Keratinocyte (primary cell): ENCODE results near the gene WASF3. TPM values are rescaled to one million over a fixed set of nuclear protein-coding genes. Genes with fewer than 3 reads are reported as not detected.

Experiments used
- DNase-seq: peaks from one replicate; pipeline ENCODE4 v3.0.0-alpha.2; 2011; ENCODE audit warnings: low read depth, missing footprints, low spot score
- FAIRE-seq: peaks from 2 replicates; lab custom pipeline; 2011; peaks lifted over from hg19 to GRCh38; lab: Jason Lieb, UNC
- H2AFZ ChIP-seq: 2 replicates; pipeline ENCODE4 v1.6.0; 2012; ENCODE audit warnings: low read length, control low read depth, inconsistent platforms; ENCODE audit not compliant: control insufficient read depth
- H3K27ac ChIP-seq: 2 replicates; pipeline ENCODE4 v1.5.1; 2011; ENCODE audit warnings: low read length; ENCODE audit not compliant: control insufficient read depth, insufficient read depth
- H3K27me3 ChIP-seq: 3 replicates; pipeline ENCODE4 v1.6.0; 2011; ENCODE audit warnings: low read length; ENCODE audit not compliant: control insufficient read depth, insufficient read depth; ENCODE audit errors: extremely low read depth
- H3K36me3 ChIP-seq, 2 experiments: 2 replicates in 1 of 2; 3 replicates in 1 of 2; pipeline ENCODE4 v1.5.1; 2011; ENCODE audit warnings: low read length in 2 of 2, mild to moderate bottlenecking in 1 of 2; ENCODE audit not compliant: control insufficient read depth in 2 of 2, insufficient read depth in 2 of 2; ENCODE audit errors: extremely low read depth in 1 of 2
- H3K4me1 ChIP-seq: 3 replicates; pipeline ENCODE4 v1.5.1; 2011; ENCODE audit warnings: low read length; ENCODE audit not compliant: control insufficient read depth, insufficient read depth; ENCODE audit errors: extremely low read depth
- H3K4me2 ChIP-seq: 3 replicates; pipeline ENCODE4 v1.6.0; 2011; ENCODE audit warnings: low read depth, low read length; ENCODE audit not compliant: control insufficient read depth, insufficient read depth; ENCODE audit errors: extremely low read depth
- H3K4me3 ChIP-seq, 3 experiments: fragments of 200-600 bp in 1 of 3; sonication (generic) in 1 of 3; 2 replicates in 2 of 3; 3 replicates in 1 of 3; pipeline ENCODE4 v1.5.1; 2011 to 2016; ENCODE audit warnings: low read length in 3 of 3, mild to moderate bottlenecking in 3 of 3, control low read depth in 2 of 3, inconsistent platforms in 1 of 3, low read depth in 1 of 3, mixed read lengths in 1 of 3, mixed run types in 1 of 3, moderate library complexity in 1 of 3; ENCODE audit not compliant: control insufficient read depth in 2 of 3, insufficient read depth in 2 of 3; ENCODE audit errors: extremely low read depth in 1 of 3
- H3K79me2 ChIP-seq: 2 replicates; pipeline ENCODE4 v1.6.0; 2012; ENCODE audit warnings: low read length; ENCODE audit not compliant: control insufficient read depth, insufficient read depth
- H3K9ac ChIP-seq: 3 replicates; pipeline ENCODE4 v1.6.0; 2011; ENCODE audit warnings: low read length; ENCODE audit not compliant: control insufficient read depth, insufficient read depth; ENCODE audit errors: extremely low read depth
- H3K9me1 ChIP-seq: 3 replicates; pipeline ENCODE4 v1.6.0; 2011; ENCODE audit warnings: low read length; ENCODE audit not compliant: control insufficient read depth, insufficient read depth; ENCODE audit errors: extremely low read depth
- H3K9me3 ChIP-seq: 2 replicates; pipeline ENCODE4 v1.5.1; 2012; ENCODE audit warnings: low read depth, low read length; ENCODE audit not compliant: control insufficient read depth
- H4K20me1 ChIP-seq: 3 replicates; pipeline ENCODE4 v1.6.0; 2011; ENCODE audit warnings: low read length; ENCODE audit not compliant: control insufficient read depth, insufficient read depth; ENCODE audit errors: extremely low read depth
- CTCF ChIP-seq, 3 experiments: IDR thresholded peaks in 1 of 3; conservative IDR thresholded peaks in 1 of 3; optimal IDR thresholded peaks in 1 of 3; 2 replicates in 2 of 3; 3 replicates in 1 of 3; pipeline versions ENCODE3 to v1.5.1; 2011; ENCODE audit warnings: low read length in 3 of 3, mild to moderate bottlenecking in 3 of 3, moderate library complexity in 2 of 3, control low read depth in 1 of 3, inconsistent platforms in 1 of 3; ENCODE audit not compliant: insufficient read depth in 2 of 3; ENCODE audit errors: extremely low read depth in 1 of 3
- EZH2 ChIP-seq: IDR thresholded peaks from one replicate; pipeline ENCODE4 v1.6.1; 2012; ENCODE audit warnings: inconsistent platforms, mild to moderate bottlenecking, low read length, moderate library complexity
- dilution Hi-C: fragments of 300-500 bp; cut with MboI; formaldehyde crosslinking; loops from one replicate; pipeline ENCODE4 v1.7.0; 2020; ENCODE audit warnings: low sequenced_read_pairs; ENCODE audit not compliant: extremely low pct_ligation_motif_present
- polyA plus RNA-seq, 5 experiments: library from polyadenylated mRNA; depleted of rRNA in 3 of 5; stranded (reverse) in 3 of 5; stranded (forward) in 1 of 5; unstranded in 1 of 5; fragments of >200 nt; gene quantifications; 1 replicate in 1 of 5; 2 replicates in 3 of 5; 3 replicates in 1 of 5; pipeline versions ENCODE4 v1.2.1 to v1.2.3, GENCODE V29; 2011 to 2012; ENCODE audit warnings: missing spikeins in 2 of 5, low read depth in 1 of 5, low replicate concordance in 1 of 5

The WASF3 gene
- polyA plus RNA-seq, 1 donor (not counting 4 experiments of a cell fraction or from before 2014, with no cell fraction given): 6.3 TPM

GRCh38 chr13:26529441-26529840, 28.0 kb upstream of the WASF3 start:
- H3K36me3 ChIP-seq: no peaks in the 10 kb centered on the region
- FAIRE-seq: no peak
- dilution Hi-C loops: no loop called here

GRCh38 chr13:26531742-26532141, 25.7 kb upstream of the WASF3 start:
- Histone ChIP-seq H3K9ac (no peak overlapping the region), H3K27me3 (no peaks in the 10 kb centered on the region), H3K27ac (no peak overlapping the region), H3K79me2 (no peaks in the 10 kb centered on the region), H3K9me1 (no peaks in the 10 kb centered on the region), H3K4me1 (no peaks in the 10 kb centered on the region), H2AFZ (no peak overlapping the region), H4K20me1 (no peaks in the 10 kb centered on the region), H3K4me2 (no peak overlapping the region), H3K9me3 (no peaks in the 10 kb centered on the region), H3K4me3 (no peak overlapping the region), H3K36me3 (no peaks in the 10 kb centered on the region)
- dilution Hi-C loops: no loop called here
- FAIRE-seq (no peak), DNase-seq (no peak)
- no peak for TF ChIP-seq EZH2
- no peak for TF ChIP-seq CTCF (optimal IDR thresholded peaks at IDR 0.05 in 1 of 3, IDR thresholded peaks at IDR 0.05 in 1 of 3, conservative IDR thresholded peaks at IDR 0.05 in 1 of 3; ENCODE audit: extremely low read depth in 1 of 3, insufficient read depth in 2 of 3, low read length in 3 of 3)

More at GRCh38 chr13:26529441-26529840, 28.0 kb upstream of the WASF3 start:
- no peak overlapping the region for H3K4me2 ChIP-seq
- no peaks in the 10 kb centered on the region for H3K79me2 ChIP-seq
- H3K4me1 ChIP-seq: no peaks in the 10 kb centered on the region
- H3K27me3 ChIP-seq: no peaks in the 10 kb centered on the region
- TF ChIP-seq CTCF (optimal IDR thresholded peaks at IDR 0.05 in 1 of 3, IDR thresholded peaks at IDR 0.05 in 1 of 3, conservative IDR thresholded peaks at IDR 0.05 in 1 of 3; ENCODE audit: extremely low read depth in 1 of 3, insufficient read depth in 2 of 3, low read length in 3 of 3): no peak
- TF ChIP-seq EZH2: no peak
- no peak overlapping the region for H3K4me3 ChIP-seq
- H3K9me3 ChIP-seq: no peaks in the 10 kb centered on the region
- H3K27ac ChIP-seq: no peak overlapping the region
- no peak overlapping the region for H2AFZ ChIP-seq
- H3K9me1 ChIP-seq: no peaks in the 10 kb centered on the region
- DNase-seq: no peak
- no peak overlapping the region for H3K9ac ChIP-seq
- H4K20me1 ChIP-seq: no peaks in the 10 kb centered on the region
